ENCODE data around the gene SAMD8. TPM values are rescaled to one million over a fixed set of nuclear protein-coding genes. Genes with fewer than 3 reads are reported as not detected.
A peak's percentile ranks its signal among the peaks of the same experiment; 100 is the strongest.
"Not testable (repeated sequence)": the region's sequence is repeated elsewhere in the genome, so short reads cannot be mapped to it uniquely, and the experiment has no call there.

The SAMD8 gene
- polyA plus RNA-seq, 3 donors, result 9.6 to 15.1 (median 13.2) TPM

DNA sequence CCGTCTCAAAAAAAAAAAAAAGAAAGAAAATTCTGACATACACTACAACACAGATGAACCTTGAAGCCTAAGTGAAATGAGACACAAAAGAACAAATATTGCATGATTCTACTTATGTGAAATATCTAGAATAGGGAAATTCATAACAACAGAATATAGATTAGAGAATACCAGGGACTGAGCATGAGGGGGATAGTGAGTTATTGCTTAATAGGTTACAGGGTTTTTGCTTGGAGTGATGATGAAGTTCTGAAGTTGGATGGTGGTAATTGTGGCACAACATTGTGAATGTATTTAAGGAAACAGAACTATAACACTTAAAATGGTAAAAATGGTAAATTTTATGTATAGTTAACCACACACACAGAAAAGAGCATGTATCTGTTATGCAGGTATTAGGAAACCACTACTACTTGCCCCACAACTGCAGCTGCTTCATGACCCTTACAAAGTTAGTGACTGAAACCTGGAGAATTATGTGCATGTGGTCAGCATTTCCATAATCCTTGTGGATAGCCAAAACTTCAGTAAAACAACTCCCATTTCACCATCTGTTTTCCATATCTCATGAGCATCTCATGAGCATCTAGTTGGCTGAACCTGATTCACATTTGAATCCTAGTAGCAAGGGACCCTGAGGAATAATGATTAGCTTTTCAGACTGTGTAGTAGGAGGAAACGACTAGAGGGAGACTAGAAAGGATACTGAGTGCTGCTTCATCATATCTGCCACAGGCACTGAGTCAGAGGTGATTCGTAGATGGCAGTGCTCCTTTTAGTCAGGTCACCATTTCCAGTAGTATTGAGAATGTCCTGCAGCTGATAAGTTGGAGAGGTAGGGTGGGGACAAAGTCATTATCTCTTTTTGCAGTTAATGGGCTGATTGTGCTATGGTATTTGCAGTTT is 26.3 kb downstream of the SAMD8 start:
- no peak for DNase-seq

GRCh38 chr10:75140246-75140645 is 28.8 kb downstream of the SAMD8 start:
- no peak for DNase-seq

DNA sequence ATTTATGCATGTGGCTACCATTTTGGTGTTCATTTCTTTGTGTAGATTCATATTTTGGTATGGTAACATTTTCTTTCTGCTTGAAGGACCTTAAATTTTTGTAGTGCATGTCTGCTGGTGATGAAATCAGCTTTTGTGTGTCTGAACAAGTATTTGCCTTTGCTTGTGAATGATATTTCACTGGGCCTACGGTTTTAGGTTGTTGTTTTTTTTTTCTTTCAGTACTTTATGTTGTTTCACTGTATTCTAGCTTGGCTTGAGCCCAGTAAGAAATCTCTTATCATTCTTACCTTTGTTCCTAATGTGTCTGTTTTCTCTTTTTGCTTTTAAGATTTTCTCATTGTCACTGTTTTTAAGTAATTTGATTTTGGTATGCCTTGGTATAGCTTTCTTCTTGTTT is 31.9 kb downstream of the SAMD8 start:
- DNase-seq, result no peak

DNA sequence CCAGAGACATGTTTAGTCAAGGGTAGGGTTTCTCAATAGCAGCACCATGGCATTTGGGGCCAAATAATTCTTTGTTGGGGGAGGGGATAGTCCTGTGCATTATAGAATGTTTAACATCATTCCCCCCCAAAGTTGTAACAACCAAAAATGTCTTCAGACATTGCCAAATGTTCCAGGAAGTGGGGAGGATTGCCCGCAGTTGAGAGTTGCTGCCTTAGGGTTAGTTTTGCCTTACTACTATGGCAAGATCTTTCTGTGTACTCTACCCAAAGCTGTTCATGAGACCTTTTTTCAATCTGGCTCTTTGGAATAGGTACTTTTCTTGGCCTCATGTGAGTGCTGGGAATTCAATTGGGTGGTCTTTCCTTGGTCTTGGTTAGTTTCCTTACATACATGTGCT is 34.1 kb downstream of the SAMD8 start:
- DNase-seq, result no peak

- no peak for DNase-seq
Measured at GRCh38 chr10:75146780-75147179, 35.3 kb downstream of the SAMD8 start.

DNA sequence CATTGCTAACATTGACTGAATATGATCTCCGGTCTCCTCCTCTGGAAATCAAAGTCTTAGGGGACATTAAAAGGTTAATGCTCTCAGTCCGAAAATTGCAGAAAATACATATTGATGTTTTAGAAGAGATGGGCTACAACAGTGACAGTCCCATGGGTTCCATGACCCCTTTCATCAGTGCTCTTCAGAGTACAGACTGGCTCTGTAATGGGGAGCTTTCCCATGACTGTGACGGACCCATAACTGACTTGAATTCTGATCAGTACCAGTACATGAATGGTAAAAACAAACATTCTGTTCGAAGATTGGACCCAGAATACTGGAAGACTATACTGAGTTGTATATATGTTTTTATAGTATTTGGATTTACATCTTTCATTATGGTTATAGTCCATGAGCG is 39.2 kb downstream of the SAMD8 start:
- DNase-seq, result no peak

GRCh38 chr10:75159519-75159918 is 48.1 kb downstream of the SAMD8 start:
- no peak for DNase-seq

DNA sequence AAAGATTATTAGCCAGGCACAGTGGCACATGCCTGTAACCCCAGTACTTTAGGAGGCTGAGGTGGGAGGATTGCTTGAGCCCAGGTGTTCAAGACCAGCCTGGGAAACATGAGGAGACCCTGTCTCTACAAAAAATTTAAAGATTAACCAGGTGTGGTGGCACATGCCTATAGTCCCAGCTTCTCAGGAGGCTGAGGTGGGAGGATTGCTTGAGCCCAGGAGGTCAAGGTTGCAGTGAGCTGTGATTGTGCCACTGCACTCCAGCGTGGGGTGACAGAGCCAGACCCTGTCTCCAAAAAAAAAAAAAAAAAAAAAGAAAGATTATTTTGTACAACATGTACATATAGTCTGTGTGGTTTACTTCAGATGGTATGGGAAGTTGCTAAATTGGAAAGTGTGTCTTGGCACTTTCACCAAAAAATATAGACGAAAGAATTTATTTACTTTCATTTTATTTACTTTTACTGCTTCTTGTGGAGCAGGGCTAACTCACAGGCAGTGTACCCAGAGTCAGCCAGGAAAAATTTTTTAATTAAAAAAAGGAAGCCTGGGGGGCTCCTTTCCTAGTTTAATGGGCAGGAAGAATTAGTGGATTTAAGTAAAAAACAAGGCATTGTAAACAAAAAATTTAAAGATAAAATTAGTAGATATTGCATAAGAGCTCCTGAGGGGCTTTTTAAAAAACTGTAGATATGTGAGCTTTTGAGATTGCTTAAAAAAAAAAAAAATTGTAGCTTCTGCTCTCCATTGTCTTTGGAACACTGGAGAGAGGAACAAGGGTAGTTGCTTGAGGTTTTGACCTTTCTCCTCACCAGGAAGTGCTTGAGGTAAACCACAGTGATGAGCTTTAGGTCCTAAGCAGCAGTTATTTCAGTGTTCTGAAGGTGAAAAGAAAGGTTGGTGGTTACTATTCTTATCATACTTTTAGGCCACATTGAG is 54.5 kb downstream of the SAMD8 start:
- no peak for DNase-seq

- no peak for DNase-seq
Measured at GRCh38 chr10:75166623-75166972, 55.1 kb downstream of the SAMD8 start.

DNA sequence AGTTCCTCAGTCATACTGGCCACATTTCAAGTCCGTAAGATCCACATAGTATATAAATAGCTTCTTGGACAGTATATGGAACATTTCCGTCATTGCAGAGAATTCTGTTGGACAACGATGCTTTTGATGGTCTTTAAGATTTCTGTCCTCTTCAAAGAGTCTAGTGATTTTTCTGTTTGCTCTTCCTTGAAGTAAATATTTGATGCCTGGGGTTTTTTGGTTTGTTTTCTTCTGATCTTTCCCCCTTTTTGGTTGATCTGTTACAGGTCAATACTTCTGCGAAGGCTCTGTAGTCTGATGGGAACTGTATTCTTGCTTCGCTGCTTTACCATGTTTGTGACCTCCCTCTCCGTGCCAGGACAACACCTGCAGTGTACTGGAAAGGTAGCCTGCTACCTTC is 56.8 kb downstream of the SAMD8 start:
- no peak for DNase-seq

GRCh38 chr10:75170215-75170614 is 58.8 kb downstream of the SAMD8 start:
- DNase-seq, result no peak

- DNase-seq, result no peak
Measured at GRCh38 chr10:75175046-75175445, 63.6 kb downstream of the SAMD8 start.

DNA sequence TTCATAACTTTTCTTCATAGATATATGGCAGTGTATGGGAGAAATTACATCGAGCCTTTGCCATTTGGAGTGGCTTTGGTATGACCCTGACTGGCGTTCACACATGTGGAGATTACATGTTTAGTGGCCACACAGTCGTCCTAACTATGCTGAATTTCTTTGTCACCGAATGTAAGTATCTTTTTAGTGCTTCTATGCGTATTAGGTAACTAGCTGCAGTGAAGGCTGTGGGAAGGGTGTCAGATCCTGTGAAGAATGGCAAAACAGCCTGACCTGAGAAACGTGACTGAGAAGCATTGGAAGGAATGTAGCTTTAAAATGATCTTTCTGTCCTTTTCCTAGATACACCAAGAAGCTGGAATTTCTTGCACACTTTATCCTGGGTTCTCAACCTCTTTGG is 64.6 kb downstream of the SAMD8 start:
- DNase-seq, result no peak

DNA sequence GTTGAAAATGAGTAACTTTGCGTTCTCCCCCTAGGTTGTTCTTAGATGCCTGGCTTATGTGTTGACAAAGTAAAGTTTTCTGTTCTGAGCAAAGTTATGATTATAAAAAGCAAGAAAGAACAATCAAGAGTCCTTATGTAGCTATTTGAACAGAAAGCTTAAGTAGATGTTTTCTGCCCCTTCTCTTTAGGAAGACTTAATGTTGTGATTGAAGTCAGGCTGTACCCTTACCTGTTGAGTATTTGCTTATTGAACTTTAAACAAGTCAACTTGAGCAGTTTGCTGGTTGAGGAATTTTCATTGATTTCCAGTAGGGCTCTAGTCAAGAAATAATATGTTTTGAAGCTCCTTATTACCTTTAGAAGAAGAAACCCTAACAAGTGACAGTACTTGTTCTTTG is 65.3 kb downstream of the SAMD8 start:
- no peak for DNase-seq

DNA sequence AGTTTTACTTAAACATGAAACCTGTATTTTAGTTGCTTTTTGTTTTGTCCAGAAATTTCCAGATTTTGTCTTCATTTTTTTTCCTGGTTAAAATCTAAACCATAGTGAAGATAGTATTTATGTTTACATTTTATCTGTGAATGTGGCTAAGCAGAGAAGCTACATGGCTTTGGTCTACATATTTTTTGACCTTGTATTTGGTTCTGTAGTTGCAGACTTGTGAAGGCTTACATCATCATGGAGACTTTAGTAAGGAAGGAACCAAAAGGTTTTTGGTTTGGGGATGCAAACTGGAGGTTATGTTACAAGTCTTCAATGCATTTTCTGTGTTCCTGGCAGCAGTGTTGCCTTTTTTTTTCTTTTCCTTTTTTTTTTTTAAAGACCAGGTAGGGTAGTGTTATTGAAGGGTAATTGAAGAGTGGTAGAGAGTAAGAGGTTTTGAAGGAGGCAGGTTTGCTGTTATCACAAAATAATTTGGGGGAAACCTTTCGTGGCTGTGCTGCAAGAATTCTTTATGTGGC is 68.3 kb downstream of the SAMD8 start:
- no peak for DNase-seq

- peak; percentile 4 for DNase-seq
Measured at GRCh38 chr10:75180592-75180991, 69.1 kb downstream of the SAMD8 start.

GRCh38 chr10:75181073-75181472 is 69.6 kb downstream of the SAMD8 start:
- no peak for DNase-seq

DNA sequence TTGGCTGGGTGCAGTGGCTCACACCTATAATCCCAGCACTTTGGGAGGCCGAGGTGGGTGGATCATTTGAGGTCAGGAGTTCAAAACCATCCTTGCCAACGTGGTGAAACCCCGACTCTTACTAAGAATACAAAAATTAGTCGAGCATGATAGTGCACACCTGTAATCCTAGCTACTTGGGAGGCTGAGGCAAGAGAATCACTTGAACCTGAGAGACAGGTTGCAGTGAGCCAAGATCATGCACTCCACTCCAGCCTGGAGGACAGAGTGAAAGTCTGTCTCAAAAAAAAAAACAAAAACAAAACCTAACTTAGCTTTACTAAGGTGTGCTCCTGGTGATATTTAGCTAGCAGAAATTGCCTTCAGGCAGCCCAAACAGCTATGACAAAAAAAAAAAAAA is 74.9 kb downstream of the SAMD8 start:
- DNase-seq, result no peak

- DNase-seq, result peak; percentile 42
Measured at GRCh38 chr10:75187961-75188426, 76.5 kb downstream of the SAMD8 start.

- not testable (repeated sequence) for DNase-seq
Measured at GRCh38 chr10:75188522-75188921, 77.1 kb downstream of the SAMD8 start.

DNA sequence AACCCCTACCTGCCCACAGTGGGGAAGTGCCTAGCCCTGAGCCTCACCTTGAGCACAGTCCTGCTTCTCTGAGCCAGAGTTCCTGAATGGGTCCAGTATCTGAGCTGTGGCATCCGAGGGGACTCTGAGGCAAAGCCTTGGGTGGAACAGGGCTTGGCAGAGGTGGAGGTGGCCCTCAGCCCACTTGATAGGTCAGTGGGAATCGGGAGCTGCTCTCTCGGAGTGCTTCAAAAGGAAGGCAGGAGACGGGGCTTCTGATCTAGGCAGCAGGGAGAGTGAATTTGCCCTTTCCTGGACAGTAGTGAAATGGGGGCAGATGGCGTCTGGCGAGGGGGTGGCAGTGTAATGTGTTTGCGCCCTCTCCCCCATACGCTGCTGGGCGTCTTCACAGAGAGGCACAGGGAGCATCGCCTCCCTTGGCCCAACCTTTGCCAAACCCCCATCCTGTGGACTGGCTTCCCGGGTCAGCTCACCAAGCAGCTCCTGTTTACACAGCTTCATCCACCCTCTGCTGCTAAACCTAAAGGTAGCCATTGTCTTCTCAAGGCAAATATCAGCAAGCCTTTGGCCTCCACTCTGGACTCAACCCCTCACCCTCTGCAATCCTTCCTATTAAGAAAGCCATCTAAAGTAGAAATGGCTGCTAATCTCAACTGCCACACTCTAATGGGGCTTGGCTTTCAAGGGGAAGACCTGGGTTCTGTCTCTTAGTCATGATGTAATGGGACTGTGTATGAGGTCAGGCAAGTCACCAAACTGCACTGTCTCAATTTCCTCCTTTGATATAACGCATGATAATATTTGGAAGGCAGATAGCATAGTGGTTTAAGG is 78.0 kb downstream of the SAMD8 start:
- no peak for DNase-seq

All from renal pelvis (tissue), 4 donors.